ENCODE data around the gene IDH3A.

DNA sequence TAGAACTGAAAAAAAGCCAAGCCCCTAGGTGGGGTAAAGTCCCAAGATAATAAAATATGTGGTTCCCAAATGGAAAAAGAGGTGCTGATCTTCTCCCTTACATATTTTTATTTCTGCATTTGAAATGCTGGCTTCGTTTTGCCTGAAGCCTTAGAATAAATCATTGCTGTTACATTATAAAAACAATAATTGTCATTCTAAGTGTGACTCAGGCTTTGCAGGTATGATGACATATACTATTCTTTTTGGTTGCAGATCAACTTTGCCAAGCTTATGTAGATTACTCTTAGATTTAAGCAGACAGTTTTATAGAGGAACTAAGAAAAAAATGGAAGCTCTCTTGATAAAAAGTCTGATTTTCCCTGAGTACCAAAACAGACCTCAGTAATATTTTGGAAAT, 7.5 kb downstream of the IDH3A start:
- no peak for TF ChIP-seq POLR2AphosphoS5 (IDR thresholded peaks at IDR 0.05; ENCODE audit: low read depth, low read length)
- no peak for TF ChIP-seq POLR2A (IDR thresholded peaks at IDR 0.05; ENCODE audit: low read depth, low read length)
- no peak for TF ChIP-seq TAF1 (IDR thresholded peaks at IDR 0.05; ENCODE audit: borderline replicate concordance, low read depth, low read length)

Measured in GM12892 (cell line).